SK-N-SH treated with all-trans-retinoic acid at 6 μM for 48 hours (cell line): ENCODE results near the gene AMBN.
A peak's percentile ranks its signal among the peaks of the same experiment; 100 is the strongest.

Source experiments
- ATAC-seq: fragments of 200-7000 bp; cut with Tn5 transposase; 3 replicates; pipeline ENCODE4 v1.9.1; 2020; ENCODE audit warnings: mild to moderate bottlenecking, moderate library complexity
- ARNTL ChIP-seq: fragments of 450-650 bp; formaldehyde crosslinking; IDR thresholded peaks from 2 replicates; pipeline ENCODE4 v1.5.0; 2020; ENCODE audit warnings: low read depth, mild to moderate bottlenecking, moderate library complexity, borderline replicate concordance
- BACH2 ChIP-seq: fragments of 250-450 bp; sonication (Bioruptor Pico); IDR thresholded peaks from 2 replicates; pipeline ENCODE4 v1.9.0; 2021; ENCODE audit warnings: mild to moderate bottlenecking, borderline replicate concordance
- CSDC2 ChIP-seq: fragments of 250-450 bp; sonication (Bioruptor Pico); IDR thresholded peaks from 2 replicates; pipeline ENCODE4 v1.5.0; 2020; ENCODE audit warnings: mild to moderate bottlenecking, moderate library complexity
- ESRRG ChIP-seq: fragments of 250-450 bp; sonication (Bioruptor Pico); IDR thresholded peaks from 2 replicates; pipeline ENCODE4 v1.6.1; 2021; ENCODE audit warnings: mild to moderate bottlenecking
- GLIS3 ChIP-seq: fragments of 250-450 bp; sonication (Bioruptor Pico); IDR thresholded peaks from 2 replicates; pipeline ENCODE4 v1.5.0; 2020; ENCODE audit warnings: mild to moderate bottlenecking, moderate library complexity
- OSR1 ChIP-seq: fragments of 250-450 bp; sonication (Bioruptor Pico); IDR thresholded peaks from 2 replicates; pipeline ENCODE4 v1.8.0; 2022; ENCODE audit warnings: moderate library complexity, mild to moderate bottlenecking, inconsistent platforms
- PATZ1 ChIP-seq: fragments of 250-450 bp; sonication (Bioruptor Pico); IDR thresholded peaks from 2 replicates; pipeline ENCODE4 v1.8.0; 2020; ENCODE audit warnings: mild to moderate bottlenecking, moderate library complexity, borderline replicate concordance
- POU6F1 ChIP-seq: fragments of 250-450 bp; sonication (Bioruptor Pico); IDR thresholded peaks from 2 replicates; pipeline ENCODE4 v1.8.0; 2021; ENCODE audit warnings: low read depth, mild to moderate bottlenecking, moderate library complexity, borderline replicate concordance
- PPARA ChIP-seq: fragments of 250-450 bp; sonication (Bioruptor Pico); IDR thresholded peaks from 2 replicates; pipeline ENCODE4 v1.5.0; 2020; ENCODE audit warnings: mild to moderate bottlenecking, borderline replicate concordance
- SNAI2 ChIP-seq: fragments of 250-450 bp; sonication (Bioruptor Pico); IDR thresholded peaks from 2 replicates; pipeline ENCODE4 v1.5.0; 2020; ENCODE audit warnings: mild to moderate bottlenecking, moderate library complexity
- TCF4 ChIP-seq: fragments of 250-450 bp; sonication (Bioruptor Pico); IDR thresholded peaks from 2 replicates; pipeline ENCODE4 v1.8.0; 2021; ENCODE audit warnings: mild to moderate bottlenecking, moderate library complexity, borderline replicate concordance
- TOX ChIP-seq: fragments of 250-450 bp; sonication (Bioruptor Pico); IDR thresholded peaks from 2 replicates; pipeline ENCODE4 v1.8.0; 2021; ENCODE audit warnings: mild to moderate bottlenecking, moderate library complexity, borderline replicate concordance
- TSHZ2 ChIP-seq: fragments of 250-450 bp; sonication (Bioruptor Pico); IDR thresholded peaks from 2 replicates; pipeline ENCODE4 v1.5.0; 2020; ENCODE audit warnings: mild to moderate bottlenecking, moderate library complexity
- ZC3H10 ChIP-seq: fragments of 250-450 bp; sonication (Bioruptor Pico); IDR thresholded peaks from 2 replicates; pipeline ENCODE4 v1.5.1; 2021; ENCODE audit warnings: mild to moderate bottlenecking, moderate library complexity
- ZFP3 ChIP-seq: fragments of 250-450 bp; sonication (Bioruptor Pico); IDR thresholded peaks from 2 replicates; pipeline ENCODE4 v1.5.0; 2020; ENCODE audit warnings: mild to moderate bottlenecking, moderate library complexity
- ZNF565 ChIP-seq: fragments of 450-650 bp; formaldehyde crosslinking; conservative IDR thresholded peaks from 2 replicates; pipeline ENCODE4 v1.5.0; 2020; ENCODE audit warnings: low read depth, mild to moderate bottlenecking, moderate library complexity
- ZNF70 ChIP-seq: fragments of 450-650 bp; formaldehyde crosslinking; IDR thresholded peaks from 2 replicates; pipeline ENCODE4 v1.5.0; 2020; ENCODE audit warnings: mild to moderate bottlenecking, moderate library complexity
- ZNF8 ChIP-seq: fragments of 450-650 bp; formaldehyde crosslinking; IDR thresholded peaks from 2 replicates; pipeline ENCODE4 v1.5.0; 2020; ENCODE audit warnings: mild to moderate bottlenecking, moderate library complexity

Gene AMBN

GRCh38 chr4:70600305-70600704 is 8.2 kb downstream of the AMBN start (continued):
- no peak for TF ChIP-seq ZNF565 (CRISPR knock-in tag)
- no peak for TF ChIP-seq SNAI2 (CRISPR knock-in tag)
- TF ChIP-seq POU6F1 = no peak
- TF ChIP-seq ESRRG (CRISPR knock-in tag) = no peak
- TF ChIP-seq, all 23 proteins: peak for 0

- no peak for ATAC-seq
Measured at GRCh38 chr4:70600977-70601376, 8.9 kb downstream of the AMBN start.

GRCh38 chr4:70601422-70602039 is 9.5 kb downstream of the AMBN start:
- TF ChIP-seq BACH2 (no peak), GLIS3 (CRISPR knock-in tag) (no peak), ZNF565 (CRISPR knock-in tag) (no peak), ESRRG (CRISPR knock-in tag) (no peak)
- TF ChIP-seq, all 23 proteins: peak for 0
- peak; percentile 96 for ATAC-seq

More at GRCh38 chr4:70600977-70601376, 8.9 kb downstream of the AMBN start:
- no peak for TF ChIP-seq BACH2
- no peak for TF ChIP-seq ZNF8 (CRISPR knock-in tag)
- TF ChIP-seq TCF4 (CRISPR knock-in tag) = no peak
- no peak for TF ChIP-seq SNAI2 (CRISPR knock-in tag)
- TF ChIP-seq PPARA (CRISPR knock-in tag) = no peak
- no peak for TF ChIP-seq ARNTL (CRISPR knock-in tag)
- TF ChIP-seq TOX (CRISPR knock-in tag) = no peak
- no peak for TF ChIP-seq CSDC2

- no peak for TF ChIP-seq OSR1 (CRISPR knock-in tag)
- TF ChIP-seq ZNF8 (CRISPR knock-in tag) = no peak
- TF ChIP-seq ZNF565 (CRISPR knock-in tag) = no peak
- no peak for TF ChIP-seq ZFP3 (CRISPR knock-in tag)
- TF ChIP-seq PATZ1 (CRISPR knock-in tag) = no peak
- TF ChIP-seq ZNF70 (CRISPR knock-in tag) = no peak
- no peak for TF ChIP-seq TOX (CRISPR knock-in tag)
- no peak for TF ChIP-seq TSHZ2 (CRISPR knock-in tag)
- TF ChIP-seq BACH2 = no peak
- no peak for TF ChIP-seq ZC3H10
- TF ChIP-seq, all 23 proteins: peak for 0
- ATAC-seq = no peak
Measured at GRCh38 chr4:70603856-70604255, 11.8 kb downstream of the AMBN start.

GRCh38 chr4:70606459-70606858 is 14.4 kb downstream of the AMBN start:
- ATAC-seq = no peak
- TF ChIP-seq TSHZ2 (CRISPR knock-in tag) (no peak), ZNF70 (CRISPR knock-in tag) (no peak), PPARA (CRISPR knock-in tag) (no peak)
